Measurements from ENCODE around the gene EPS15.

- TF ChIP-seq PATZ1 (CRISPR knock-in tag; IDR thresholded peaks at IDR 0.05; ENCODE audit: borderline replicate concordance) (no peak), TCF4 (CRISPR knock-in tag; IDR thresholded peaks at IDR 0.05; ENCODE audit: borderline replicate concordance) (no peak), ARNTL (CRISPR knock-in tag; IDR thresholded peaks at IDR 0.05; ENCODE audit: borderline replicate concordance, low read depth) (no peak), CSRNP3 (CRISPR knock-in tag; IDR thresholded peaks at IDR 0.05) (no peak)
Observed at GRCh38 chr1:51555866-51556619, 37.0 kb upstream of the EPS15 start.
